ENCODE measurements around the gene ESYT3.
"Not testable (repeated sequence)": the region's sequence is repeated elsewhere in the genome, so short reads cannot be mapped to it uniquely, and the experiment has no call there.

The ESYT3 gene

GRCh38 chr3:138492980-138493675 lies 58.7 kb downstream of the ESYT3 start:
- DNase-seq (ENCODE audit: low spot score), result no peak
- TF ChIP-seq CTCF (IDR thresholded peaks at IDR 0.05; ENCODE audit: extremely low read depth, insufficient read depth, missing control alignments), result no peak
- in situ Hi-C loops (cut with MboI; ENCODE audit: low pct_unique_long_range_greater_than_20kb, low sequenced_read_pairs, unreplicated experiment), result no loop called here

GRCh38 chr3:138493804-138494606 lies 59.6 kb downstream of the ESYT3 start:
- no peak for DNase-seq (ENCODE audit: low spot score)
- TF ChIP-seq CTCF (IDR thresholded peaks at IDR 0.05; ENCODE audit: extremely low read depth, insufficient read depth, missing control alignments), result no peak
- in situ Hi-C loops (cut with MboI; ENCODE audit: low pct_unique_long_range_greater_than_20kb, low sequenced_read_pairs, unreplicated experiment), result no loop called here

GRCh38 chr3:138494607-138494929 lies 60.2 kb downstream of the ESYT3 start:
- in situ Hi-C loops (cut with MboI; ENCODE audit: low pct_unique_long_range_greater_than_20kb, low sequenced_read_pairs, unreplicated experiment), result no loop called here
- no peak for TF ChIP-seq CTCF (IDR thresholded peaks at IDR 0.05; ENCODE audit: extremely low read depth, insufficient read depth, missing control alignments)
- DNase-seq (ENCODE audit: low spot score), result no peak

- in situ Hi-C loops (cut with MboI; ENCODE audit: low pct_unique_long_range_greater_than_20kb, low sequenced_read_pairs, unreplicated experiment); DNase-seq (ENCODE audit: low spot score): not testable (repeated sequence)
Observed at GRCh38 chr3:138495638-138496037, 61.2 kb downstream of the ESYT3 start.

GRCh38 chr3:138496436-138496835 lies 62.0 kb downstream of the ESYT3 start:
- in situ Hi-C loops (cut with MboI; ENCODE audit: low pct_unique_long_range_greater_than_20kb, low sequenced_read_pairs, unreplicated experiment), result no loop called here

GRCh38 chr3:138497021-138497420 lies 62.6 kb downstream of the ESYT3 start:
- no peak for TF ChIP-seq CTCF (IDR thresholded peaks at IDR 0.05; ENCODE audit: extremely low read depth, insufficient read depth, missing control alignments)
- in situ Hi-C loops (cut with MboI; ENCODE audit: low pct_unique_long_range_greater_than_20kb, low sequenced_read_pairs, unreplicated experiment), result no loop called here
- no peak for DNase-seq (ENCODE audit: low spot score)

More at GRCh38 chr3:138496436-138496835, 62.0 kb downstream of the ESYT3 start:
- TF ChIP-seq CTCF (IDR thresholded peaks at IDR 0.05; ENCODE audit: extremely low read depth, insufficient read depth, missing control alignments), result no peak
- DNase-seq (ENCODE audit: low spot score), result no peak

GRCh38 chr3:138497851-138498250 lies 63.4 kb downstream of the ESYT3 start:
- TF ChIP-seq CTCF (IDR thresholded peaks at IDR 0.05; ENCODE audit: extremely low read depth, insufficient read depth, missing control alignments), result no peak
- no peak for DNase-seq (ENCODE audit: low spot score)
- in situ Hi-C loops (cut with MboI; ENCODE audit: low pct_unique_long_range_greater_than_20kb, low sequenced_read_pairs, unreplicated experiment), result no loop called here

Data from GM13977 (cell line).